MM.1S (cell line): Measurements from ENCODE around the gene DUOXA1.

Experiments used
- DNase-seq: peaks from one replicate; pipeline ENCODE4 v3.0.0-alpha.2; 2015
- H2AFZ ChIP-seq: fragments of 300-600 bp; sonication (generic); 2 replicates; pipeline ENCODE4 v1.6.0; 2016; ENCODE audit warnings: antibody characterized with exemption, low read length
- H3F3A ChIP-seq: fragments of 300-600 bp; sonication (generic); 2 replicates; pipeline ENCODE4 v1.6.1; 2016; ENCODE audit warnings: mild to moderate bottlenecking, antibody characterized with exemption, low read length, moderate library complexity, mixed read lengths; ENCODE audit not compliant: insufficient read depth
- H3K27ac ChIP-seq: fragments of 300-600 bp; sonication (generic); 2 replicates; pipeline ENCODE4 v1.5.1; 2016; ENCODE audit warnings: mild to moderate bottlenecking, low read length
- H3K27me3 ChIP-seq: fragments of 300-600 bp; sonication (generic); replicated peaks from 2 replicates; pipeline ENCODE4 v1.6.0; 2016; ENCODE audit warnings: low read length; ENCODE audit not compliant: insufficient read depth
- H3K36me3 ChIP-seq: fragments of 300-600 bp; sonication (generic); replicated peaks from 2 replicates; pipeline ENCODE4 v1.6.1; 2016; ENCODE audit warnings: mild to moderate bottlenecking, low read length, mixed read lengths; ENCODE audit not compliant: insufficient read depth
- H3K4me1 ChIP-seq: fragments of 300-600 bp; sonication (generic); 2 replicates; pipeline ENCODE4 v1.6.1; 2016; ENCODE audit warnings: low read length, mixed read lengths
- H3K4me2 ChIP-seq: fragments of 300-600 bp; sonication (generic); 2 replicates; pipeline ENCODE4 v1.6.0; 2016; ENCODE audit warnings: low read depth, low read length
- H3K4me3 ChIP-seq: fragments of 300-600 bp; sonication (generic); 2 replicates; pipeline ENCODE4 v1.5.1; 2016; ENCODE audit warnings: low read length, mixed read lengths
- H3K79me2 ChIP-seq: fragments of 300-600 bp; sonication (generic); 2 replicates; pipeline ENCODE4 v1.6.1; 2016; ENCODE audit warnings: mixed run types, low read length, mixed read lengths
- H3K9ac ChIP-seq: fragments of 300-600 bp; sonication (generic); 2 replicates; pipeline ENCODE4 v1.6.1; 2016; ENCODE audit warnings: low read length, mixed read lengths
- H3K9me2 ChIP-seq: fragments of 300-600 bp; sonication (generic); replicated peaks from 2 replicates; pipeline ENCODE4 v1.6.1; 2016; ENCODE audit warnings: mild to moderate bottlenecking, low read length, mixed read lengths; ENCODE audit not compliant: insufficient read depth
- H3K9me3 ChIP-seq: fragments of 300-600 bp; sonication (generic); replicated peaks from 2 replicates; pipeline ENCODE4 v1.6.1; 2016; ENCODE audit warnings: mild to moderate bottlenecking, low read length, mixed read lengths; ENCODE audit not compliant: insufficient read depth
- H4K20me1 ChIP-seq: fragments of 300-600 bp; sonication (generic); 2 replicates; pipeline ENCODE4 v1.6.1; 2016; ENCODE audit warnings: mild to moderate bottlenecking, low read length, moderate library complexity, mixed read lengths; ENCODE audit not compliant: insufficient read depth
- EZH2 ChIP-seq: fragments of 300-600 bp; sonication (generic); optimal IDR thresholded peaks from 2 replicates; pipeline ENCODE3; 2017; ENCODE audit warnings: low read depth, mild to moderate bottlenecking, antibody characterized with exemption, low read length, mixed read lengths
- EZH2phosphoT487 ChIP-seq: fragments of 300-600 bp; sonication (generic); IDR thresholded peaks from 2 replicates; pipeline ENCODE4 v1.6.1; 2018; ENCODE audit warnings: antibody characterized with exemption, low read length
- TF ChIP-seq, protein P1 (sequence below): fragments of 300-600 bp; sonication (generic); IDR thresholded peaks from 2 replicates; pipeline ENCODE4 v1.5.1; 2016; ENCODE audit warnings: antibody characterized with exemption, low read length, mixed read lengths

DUOXA1 gene

DNA sequence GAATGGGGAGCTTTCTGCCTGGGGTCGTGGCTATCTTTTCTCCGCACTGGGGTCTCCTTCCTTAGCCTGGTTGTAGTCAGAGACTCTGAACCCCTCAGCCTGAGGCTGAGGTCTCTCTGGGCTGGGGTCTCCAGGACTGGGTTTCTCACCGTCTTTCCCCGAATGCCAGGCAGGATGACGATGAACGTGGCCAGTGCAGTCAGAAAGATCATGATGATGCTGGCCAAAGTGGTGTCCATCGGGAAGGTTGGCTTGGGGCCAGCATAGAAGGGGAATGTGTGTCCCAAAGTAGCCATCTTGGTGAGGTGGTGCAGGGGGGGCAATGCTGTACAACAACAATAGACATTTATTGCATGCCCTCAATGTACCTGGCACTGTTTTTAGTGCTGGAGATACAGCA, 7.0 kb downstream of the DUOXA1 start:
- Histone ChIP-seq H3K4me1 (no peaks in the 10 kb centered on the region), H3K9me3 (no peaks in the 10 kb centered on the region), H4K20me1 (no peaks in the 10 kb centered on the region), H3K27ac (no peak overlapping the region), H3K4me3 (no peak overlapping the region), H3K9me2 (no peaks in the 10 kb centered on the region), H3K36me3 (no peaks in the 10 kb centered on the region), H3K4me2 (no peak overlapping the region), H3F3A (no peaks in the 10 kb centered on the region), H3K9ac (no peak overlapping the region), H3K27me3 (peaks cover 16% of the 10 kb centered on the region; the same call in 1 of the 2 replicates), H3K79me2 (no peaks in the 10 kb centered on the region), H2AFZ (no peak overlapping the region)
- TF ChIP-seq EZH2 (no peak), EZH2phosphoT487 (no peak)
- TF ChIP-seq, protein P1, sequence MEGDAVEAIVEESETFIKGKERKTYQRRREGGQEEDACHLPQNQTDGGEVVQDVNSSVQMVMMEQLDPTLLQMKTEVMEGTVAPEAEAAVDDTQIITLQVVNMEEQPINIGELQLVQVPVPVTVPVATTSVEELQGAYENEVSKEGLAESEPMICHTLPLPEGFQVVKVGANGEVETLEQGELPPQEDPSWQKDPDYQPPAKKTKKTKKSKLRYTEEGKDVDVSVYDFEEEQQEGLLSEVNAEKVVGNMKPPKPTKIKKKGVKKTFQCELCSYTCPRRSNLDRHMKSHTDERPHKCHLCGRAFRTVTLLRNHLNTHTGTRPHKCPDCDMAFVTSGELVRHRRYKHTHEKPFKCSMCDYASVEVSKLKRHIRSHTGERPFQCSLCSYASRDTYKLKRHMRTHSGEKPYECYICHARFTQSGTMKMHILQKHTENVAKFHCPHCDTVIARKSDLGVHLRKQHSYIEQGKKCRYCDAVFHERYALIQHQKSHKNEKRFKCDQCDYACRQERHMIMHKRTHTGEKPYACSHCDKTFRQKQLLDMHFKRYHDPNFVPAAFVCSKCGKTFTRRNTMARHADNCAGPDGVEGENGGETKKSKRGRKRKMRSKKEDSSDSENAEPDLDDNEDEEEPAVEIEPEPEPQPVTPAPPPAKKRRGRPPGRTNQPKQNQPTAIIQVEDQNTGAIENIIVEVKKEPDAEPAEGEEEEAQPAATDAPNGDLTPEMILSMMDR, result no peak
- no peak for DNase-seq

DNA sequence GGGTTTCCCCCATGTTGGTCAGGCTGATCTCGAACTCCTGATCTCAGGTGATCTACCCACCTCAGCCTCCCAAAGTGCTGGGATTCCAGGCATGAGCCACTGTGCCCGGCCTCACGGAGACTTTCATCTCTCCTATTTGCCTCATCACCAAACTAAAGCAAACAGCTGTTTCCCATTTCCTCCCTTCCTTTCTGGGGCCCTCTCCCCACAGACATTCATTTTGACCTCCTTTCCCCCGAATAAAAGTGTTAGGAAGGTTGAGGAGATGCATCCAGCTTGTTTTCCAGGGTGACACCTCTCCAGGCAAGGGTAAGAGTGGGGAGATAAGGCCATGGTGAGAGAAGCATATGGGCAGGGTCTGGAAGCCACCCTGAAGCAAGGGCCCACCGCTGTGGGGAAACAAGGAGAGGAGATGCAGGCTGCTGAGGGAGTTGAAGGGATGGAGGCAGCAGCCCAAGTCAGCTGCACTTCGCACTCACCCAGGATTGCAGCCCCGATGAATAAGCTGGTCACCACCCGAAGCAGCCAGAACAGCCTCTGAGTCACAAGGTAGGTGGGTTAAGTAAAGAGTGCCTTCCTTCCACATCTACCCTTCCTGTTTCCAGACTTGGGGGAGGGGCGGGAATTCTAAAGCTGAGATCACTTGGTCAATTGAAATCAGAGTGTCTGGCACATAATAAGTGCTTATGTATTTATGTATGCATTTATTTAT, 7.8 kb downstream of the DUOXA1 start:
- no peak for DNase-seq
- Histone ChIP-seq H3K4me2 (no peak overlapping the region), H3K4me1 (no peaks in the 10 kb centered on the region), H3K36me3 (no peaks in the 10 kb centered on the region), H3F3A (no peaks in the 10 kb centered on the region), H3K27ac (no peak overlapping the region), H3K4me3 (no peak overlapping the region), H3K79me2 (no peaks in the 10 kb centered on the region), H3K9me3 (no peaks in the 10 kb centered on the region), H3K9ac (no peak overlapping the region), H3K9me2 (no peaks in the 10 kb centered on the region), H3K27me3 (peaks cover 25% of the 10 kb centered on the region), H4K20me1 (no peaks in the 10 kb centered on the region), H2AFZ (no peak overlapping the region)
- TF ChIP-seq, protein P1, result no peak

DNA sequence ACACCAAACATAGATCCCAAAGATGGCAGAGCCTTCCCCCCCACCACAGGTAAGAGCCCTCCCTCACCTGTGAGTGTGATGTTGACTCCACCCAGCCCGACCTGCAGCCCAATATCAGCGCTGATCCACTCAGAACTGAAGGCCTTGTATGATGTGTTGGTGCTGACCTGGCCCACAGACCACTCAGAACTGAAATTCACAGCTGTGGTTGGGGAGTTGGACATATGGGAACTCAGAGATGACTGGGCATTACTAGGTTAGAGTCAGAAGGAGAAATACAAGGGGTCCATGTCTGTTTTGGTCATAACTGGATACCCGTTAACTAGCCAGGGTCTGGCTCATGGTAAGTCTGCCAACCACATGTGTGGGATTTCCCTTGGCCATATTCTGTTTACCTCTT, 8.7 kb downstream of the DUOXA1 start:
- H3K4me3 ChIP-seq, result no peak overlapping the region
- no peaks in the 10 kb centered on the region for H3K9me2 ChIP-seq
- H3K4me2 ChIP-seq, result no peak overlapping the region
- H2AFZ ChIP-seq, result no peak overlapping the region
- H3K4me1 ChIP-seq, result no peaks in the 10 kb centered on the region
- H3K9ac ChIP-seq, result no peak overlapping the region
- H4K20me1 ChIP-seq, result no peaks in the 10 kb centered on the region
- no peak overlapping the region for H3K27ac ChIP-seq
- H3K79me2 ChIP-seq, result no peaks in the 10 kb centered on the region
- no peaks in the 10 kb centered on the region for H3K9me3 ChIP-seq
- H3K36me3 ChIP-seq, result no peaks in the 10 kb centered on the region
- H3F3A ChIP-seq, result no peaks in the 10 kb centered on the region
- TF ChIP-seq, protein P1, result no peak
- TF ChIP-seq EZH2 (no peak), EZH2phosphoT487 (no peak)
- H3K27me3 ChIP-seq, result peaks cover 30% of the 10 kb centered on the region
- DNase-seq, result no peak
